Trophoblast cell (in vitro differentiated cells and primary cell): ENCODE data around the gene TTYH1.
A peak's percentile ranks its signal among the peaks of the same experiment; 100 is the strongest.

Experiments
- DNase-seq, 2 donors: peaks; one replicate each; pipeline ENCODE4 v3.0.0-alpha.2; 2016
- H2AFZ ChIP-seq: 2 replicates; pipeline ENCODE4 v1.6.1; 2013; ENCODE audit warnings: low read length, moderate library complexity, mild to moderate bottlenecking; ENCODE audit not compliant: insufficient read depth, poor library complexity
- H2AK5ac ChIP-seq: 2 replicates; pipeline ENCODE4 v1.6.1; 2013; ENCODE audit warnings: mild to moderate bottlenecking, low read length
- H2BK120ac ChIP-seq: 2 replicates; pipeline ENCODE4 v1.6.1; 2013; ENCODE audit warnings: low read length, mild to moderate bottlenecking, moderate library complexity; ENCODE audit not compliant: insufficient read depth, poor library complexity
- H2BK12ac ChIP-seq: 2 replicates; pipeline ENCODE4 v1.6.1; 2013; ENCODE audit warnings: mild to moderate bottlenecking, low read length, moderate library complexity
- H2BK5ac ChIP-seq: 2 replicates; pipeline ENCODE4 v1.6.1; 2013; ENCODE audit warnings: low read length, low read depth, moderate library complexity, mild to moderate bottlenecking; ENCODE audit not compliant: poor library complexity
- H3K14ac ChIP-seq: 2 replicates; pipeline ENCODE4 v1.6.1; 2013; ENCODE audit warnings: mild to moderate bottlenecking, low read length
- H3K18ac ChIP-seq: 2 replicates; pipeline ENCODE4 v1.6.1; 2013; ENCODE audit warnings: mild to moderate bottlenecking, low read length
- H3K23ac ChIP-seq: 2 replicates; pipeline ENCODE4 v1.6.1; 2013; ENCODE audit warnings: low read length
- H3K27ac ChIP-seq: 2 replicates; pipeline ENCODE4 v1.5.1; 2013; ENCODE audit warnings: low read depth, mild to moderate bottlenecking, inconsistent platforms, low read length, moderate library complexity
- H3K27me3 ChIP-seq: 2 replicates; pipeline ENCODE4 v1.6.1; 2013; ENCODE audit warnings: inconsistent platforms, mild to moderate bottlenecking, low read length, moderate library complexity; ENCODE audit not compliant: insufficient read depth
- H3K36me3 ChIP-seq, 2 experiments: 1 replicate in 1 of 2; 2 replicates in 1 of 2; pipeline ENCODE4 v1.6.1; 2013; ENCODE audit warnings: low read length in 2 of 2, mild to moderate bottlenecking in 2 of 2, moderate library complexity in 1 of 2; ENCODE audit not compliant: insufficient read depth in 2 of 2, control insufficient read depth in 1 of 2
- H3K4ac ChIP-seq: 2 replicates; pipeline ENCODE4 v1.6.1; 2013; ENCODE audit warnings: low read depth, mild to moderate bottlenecking, low read length, moderate library complexity
- H3K4me1 ChIP-seq, 2 experiments: 1 replicate in 1 of 2; 2 replicates in 1 of 2; pipeline ENCODE4 v1.6.1; 2013; ENCODE audit warnings: low read length in 2 of 2, mild to moderate bottlenecking in 2 of 2, moderate library complexity in 1 of 2; ENCODE audit not compliant: insufficient read depth in 2 of 2, control insufficient read depth in 1 of 2
- H3K4me2 ChIP-seq: 2 replicates; pipeline ENCODE4 v1.6.1; 2013; ENCODE audit warnings: inconsistent platforms, mild to moderate bottlenecking, low read length, moderate library complexity
- H3K4me3 ChIP-seq: 2 replicates; pipeline ENCODE4 v1.5.1; 2013; ENCODE audit warnings: mild to moderate bottlenecking, low read depth, low read length, inconsistent platforms
- H3K79me1 ChIP-seq: one replicate; pipeline ENCODE4 v1.6.1; 2013; ENCODE audit warnings: low read length
- H3K79me2 ChIP-seq: 2 replicates; pipeline ENCODE4 v1.6.1; 2013; ENCODE audit warnings: low read length, mild to moderate bottlenecking; ENCODE audit not compliant: control insufficient read depth, insufficient read depth, poor library complexity
- H3K9ac ChIP-seq: 2 replicates; pipeline ENCODE4 v1.6.1; 2013; ENCODE audit warnings: mild to moderate bottlenecking, low read length
- H3K9me3 ChIP-seq: 2 replicates; pipeline ENCODE4 v1.6.1; 2013; ENCODE audit warnings: low read depth, mild to moderate bottlenecking, control low read depth, inconsistent platforms, low read length; ENCODE audit not compliant: insufficient read depth
- H4K12ac ChIP-seq: 2 replicates; pipeline ENCODE4 v1.6.1; 2013; ENCODE audit warnings: low read depth, mild to moderate bottlenecking, low read length, moderate library complexity
- H4K8ac ChIP-seq: 2 replicates; pipeline ENCODE4 v1.6.1; 2013; ENCODE audit warnings: low read depth, mild to moderate bottlenecking, low read length, moderate library complexity
- H4K91ac ChIP-seq: one replicate; pipeline ENCODE4 v1.6.1; 2013; ENCODE audit warnings: low read depth, mild to moderate bottlenecking, low read length, moderate library complexity
- WGBS: extraction: QIAGEN DNeasy Blood & Tissue Kit; methylation state at CpG from one replicate; pipeline ENCODE4 v1.1.7; 2013; ENCODE audit warnings: missing lambda C conversion rate; ENCODE audit not compliant: insufficient read length, insufficient coverage; ENCODE audit errors: extremely low coverage; 5-methylcytosine and 5-hydroxymethylcytosine counted together

TTYH1 gene

DNA sequence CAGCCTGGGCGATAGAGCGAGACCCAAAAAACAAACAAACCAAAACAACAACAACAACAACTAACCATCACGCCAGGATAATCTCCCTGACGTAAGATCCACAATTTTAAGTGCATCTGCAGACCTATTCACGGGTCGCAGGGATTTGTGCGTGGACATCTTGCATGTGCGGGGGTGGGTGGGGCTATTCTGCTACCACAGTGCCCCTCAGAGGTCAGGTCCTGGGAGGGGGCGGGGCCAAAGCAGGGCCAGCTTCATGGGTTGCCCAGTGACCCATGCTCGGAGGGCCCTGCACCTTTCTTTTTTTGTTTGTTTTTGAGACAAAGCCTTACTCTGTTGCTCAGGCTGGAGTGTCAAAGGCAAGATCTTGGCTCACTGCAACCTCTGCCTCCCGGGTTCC lies 60.4 kb downstream of the TTYH1 start:
- H3K4me1 ChIP-seq, result peaks cover 12 to 18% of the 10 kb centered on the region in 2 experiments
- no CpG with 5 or more reads among the region's 11 CpGs for WGBS
- H3K79me2 ChIP-seq, result no peaks in the 10 kb centered on the region
- no peak overlapping the region for H2BK5ac ChIP-seq
- H3K27ac ChIP-seq, result no peak overlapping the region
- H3K9ac ChIP-seq, result no peak overlapping the region
- H4K91ac ChIP-seq, result no peak overlapping the region
- H3K18ac ChIP-seq, result no peak overlapping the region
- H4K8ac ChIP-seq, result no peak overlapping the region
- no peak overlapping the region for H3K14ac ChIP-seq
- no peaks in the 10 kb centered on the region for H3K36me3 ChIP-seq
- H2BK120ac ChIP-seq, result no peak overlapping the region
- no peak overlapping the region for H2AK5ac ChIP-seq
- H3K23ac ChIP-seq, result no peak overlapping the region
- H3K9me3 ChIP-seq, result no peaks in the 10 kb centered on the region
- DNase-seq, result no peak
- no peak overlapping the region for H3K4me2 ChIP-seq
- no peak overlapping the region for H3K4ac ChIP-seq
- H2BK12ac ChIP-seq, result no peak overlapping the region
- H4K12ac ChIP-seq, result no peak overlapping the region
- H3K79me1 ChIP-seq, result peaks cover 5% of the 10 kb centered on the region
- H3K4me3 ChIP-seq, result no peak overlapping the region
- no peak overlapping the region for H2AFZ ChIP-seq
- peaks cover 7% of the 10 kb centered on the region for H3K27me3 ChIP-seq

DNA sequence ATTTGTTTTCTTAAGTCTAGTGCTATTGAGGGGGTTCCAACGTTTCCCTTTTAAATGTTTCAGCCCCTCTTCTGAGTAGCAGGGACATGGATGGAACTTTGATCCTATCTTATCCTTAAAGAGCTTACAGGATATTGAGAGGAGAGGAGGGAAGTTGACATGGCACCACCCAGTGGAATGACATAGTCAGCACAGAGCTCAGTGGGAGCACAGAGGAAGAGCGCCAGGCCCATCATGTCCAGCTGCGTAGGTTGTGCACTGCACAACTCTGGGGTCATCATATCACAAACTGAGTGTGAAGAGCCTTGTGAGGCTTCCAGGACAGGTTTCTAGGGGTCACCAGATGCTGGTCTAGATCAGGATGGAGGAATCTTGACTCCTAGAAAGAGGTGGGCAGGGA lies 62.4 kb downstream of the TTYH1 start:
- Histone ChIP-seq H3K9me3 (no peaks in the 10 kb centered on the region), H3K14ac (no peak overlapping the region)

DNA sequence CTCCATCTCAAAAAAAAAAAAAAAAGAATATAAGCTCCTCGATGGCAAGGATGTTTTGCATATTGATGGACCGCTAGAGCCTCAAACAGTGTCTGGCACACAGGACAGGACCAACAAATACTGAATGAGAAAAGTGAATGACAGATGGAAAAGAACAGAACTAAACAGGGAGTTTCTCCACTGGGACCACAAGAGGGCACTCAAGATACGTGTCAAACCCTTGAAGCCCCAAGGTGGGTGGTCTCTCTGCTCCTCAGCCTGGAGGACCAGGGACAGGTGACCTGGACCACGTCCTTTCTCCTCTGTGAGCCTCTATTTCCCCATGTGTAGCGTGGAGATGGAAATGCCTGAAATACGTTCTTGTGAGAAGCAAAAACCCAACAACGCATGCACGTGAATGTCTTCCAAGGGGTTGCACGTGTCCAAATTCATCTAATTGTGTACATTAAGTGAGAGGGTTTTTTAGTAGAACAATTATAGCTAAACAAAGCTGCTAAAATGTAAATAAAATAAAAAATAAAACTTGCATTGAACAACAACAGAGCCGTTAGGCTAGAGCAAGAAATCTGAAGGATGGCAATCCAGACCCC lies 63.5 kb downstream of the TTYH1 start:
- no peak overlapping the region for H2BK12ac ChIP-seq
- no peaks in the 10 kb centered on the region for H3K27me3 ChIP-seq
- H4K12ac ChIP-seq, result no peak overlapping the region
- no peak overlapping the region for H3K27ac ChIP-seq
- DNase-seq, result peak in 1 of 2 donors; percentile 78
- no peaks in the 10 kb centered on the region for H3K9me3 ChIP-seq
- no peak overlapping the region for H2AK5ac ChIP-seq
- H2AFZ ChIP-seq, result no peak overlapping the region
- no peak overlapping the region for H3K4ac ChIP-seq
- no peak overlapping the region for H3K9ac ChIP-seq
- no peaks in the 10 kb centered on the region for H3K79me2 ChIP-seq
- no peak overlapping the region for H2BK5ac ChIP-seq
- H4K8ac ChIP-seq, result no peak overlapping the region
- H2BK120ac ChIP-seq, result no peak overlapping the region
- no peak overlapping the region for H4K91ac ChIP-seq
- H3K14ac ChIP-seq, result no peak overlapping the region
- H3K23ac ChIP-seq, result no peak overlapping the region
- no peak overlapping the region for H3K18ac ChIP-seq
- no CpG with 5 or more reads among the region's 10 CpGs for WGBS
- no peaks in the 10 kb centered on the region for H3K79me1 ChIP-seq
- no peaks in the 10 kb centered on the region for H3K36me3 ChIP-seq
- H3K4me1 ChIP-seq, result peaks cover 0 to 3% of the 10 kb centered on the region in 2 experiments
- no peak overlapping the region for H3K4me2 ChIP-seq
- H3K4me3 ChIP-seq, result no peak overlapping the region

More for the DNA sequence above, 62.4 kb downstream of the TTYH1 start:
- H3K27me3 ChIP-seq, result no peaks in the 10 kb centered on the region
- no peak overlapping the region for H2AK5ac ChIP-seq
- peaks cover 5% of the 10 kb centered on the region for H3K79me1 ChIP-seq
- H2BK5ac ChIP-seq, result no peak overlapping the region
- H3K36me3 ChIP-seq, result no peaks in the 10 kb centered on the region
- H3K4me3 ChIP-seq, result no peak overlapping the region
- DNase-seq, result no peak
- H3K23ac ChIP-seq, result no peak overlapping the region
- H3K27ac ChIP-seq, result no peak overlapping the region
- WGBS, result no CpG with 5 or more reads among the region's 3 CpGs
- no peak overlapping the region for H4K12ac ChIP-seq
- H2BK12ac ChIP-seq, result no peak overlapping the region
- no peak overlapping the region for H4K91ac ChIP-seq
- H3K4me2 ChIP-seq, result no peak overlapping the region
- no peak overlapping the region for H3K9ac ChIP-seq
- H3K79me2 ChIP-seq, result no peaks in the 10 kb centered on the region
- no peak overlapping the region for H2BK120ac ChIP-seq
- no peak overlapping the region for H3K18ac ChIP-seq
- H4K8ac ChIP-seq, result no peak overlapping the region
- H2AFZ ChIP-seq, result no peak overlapping the region
- H3K4ac ChIP-seq, result no peak overlapping the region
- peaks cover 4 to 11% of the 10 kb centered on the region in 2 experiments for H3K4me1 ChIP-seq

DNA sequence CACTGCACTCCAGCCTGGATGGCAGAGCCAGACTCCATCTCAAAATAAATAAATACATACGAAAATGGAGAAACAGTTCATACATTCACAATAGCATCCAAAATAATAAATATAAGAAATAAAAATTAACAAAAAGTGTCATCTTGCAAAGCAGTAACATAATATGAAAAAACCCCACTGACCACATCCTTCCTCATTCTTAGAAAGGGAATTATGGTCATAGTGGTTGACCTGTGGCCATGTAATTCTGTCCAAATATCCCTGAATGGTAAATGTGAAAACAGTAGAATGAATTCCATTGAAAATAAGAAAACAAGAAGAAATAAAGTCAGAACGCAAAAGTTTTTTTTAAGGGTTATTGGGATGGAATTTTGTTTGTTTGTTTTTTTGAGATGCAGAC lies 64.8 kb downstream of the TTYH1 start:
- 100% methylated on average over 1 of the region's 2 CpGs for WGBS

More for the DNA sequence above, 64.8 kb downstream of the TTYH1 start:
- Histone ChIP-seq H3K18ac (no peak overlapping the region), H3K36me3 (no peaks in the 10 kb centered on the region), H3K79me2 (no peaks in the 10 kb centered on the region), H2AK5ac (no peak overlapping the region), H2BK12ac (no peak overlapping the region), H2BK120ac (no peak overlapping the region), H4K8ac (no peak overlapping the region), H3K4me3 (no peak overlapping the region), H3K9me3 (peaks cover 4% of the 10 kb centered on the region), H3K27ac (no peak overlapping the region), H2BK5ac (no peak overlapping the region), H3K27me3 (no peaks in the 10 kb centered on the region), H3K9ac (no peak overlapping the region), H3K4me1 (no peaks in the 10 kb centered on the region), H2AFZ (no peak overlapping the region), H3K23ac (no peak overlapping the region), H3K14ac (no peak overlapping the region), H3K4me2 (no peak overlapping the region), H4K91ac (no peak overlapping the region), H3K4ac (no peak overlapping the region), H3K79me1 (no peaks in the 10 kb centered on the region), H4K12ac (no peak overlapping the region)
- no peak for DNase-seq
